PFSK-1 (cell line): ENCODE results near the gene FAM168B.

Source experiments
- FOXP2 ChIP-seq: optimal IDR thresholded peaks from 2 replicates; pipeline ENCODE3; 2011; ENCODE audit warnings: borderline replicate concordance, control low read depth, inconsistent platforms; ENCODE audit not compliant: insufficient read depth; ENCODE audit errors: extremely low read length, extremely low read depth
- POLR2AphosphoS5 ChIP-seq: IDR thresholded peaks from 2 replicates; pipeline ENCODE4 v1.6.1; 2012; ENCODE audit warnings: low read depth, mild to moderate bottlenecking, control low read depth, low read length, moderate library complexity
- REST ChIP-seq, 2 experiments: IDR thresholded peaks; 2 replicates each; pipeline versions ENCODE4 v1.6.1 to v1.8.0; 2011 to 2012; ENCODE audit warnings: low read depth in 2 of 2, low read length in 2 of 2, control low read depth in 1 of 2, inconsistent platforms in 1 of 2, mild to moderate bottlenecking in 1 of 2, moderate library complexity in 1 of 2; ENCODE audit not compliant: insufficient read depth in 1 of 2
- SIN3A ChIP-seq: IDR thresholded peaks from 2 replicates; pipeline ENCODE4 v1.6.1; 2012; ENCODE audit warnings: mild to moderate bottlenecking, low read length, moderate library complexity, borderline replicate concordance; ENCODE audit not compliant: insufficient read depth
- TAF1 ChIP-seq: IDR thresholded peaks from 2 replicates; pipeline ENCODE4 v1.6.1; 2012; ENCODE audit warnings: low read length, control low read depth, borderline replicate concordance; ENCODE audit not compliant: insufficient read depth

The FAM168B gene

DNA sequence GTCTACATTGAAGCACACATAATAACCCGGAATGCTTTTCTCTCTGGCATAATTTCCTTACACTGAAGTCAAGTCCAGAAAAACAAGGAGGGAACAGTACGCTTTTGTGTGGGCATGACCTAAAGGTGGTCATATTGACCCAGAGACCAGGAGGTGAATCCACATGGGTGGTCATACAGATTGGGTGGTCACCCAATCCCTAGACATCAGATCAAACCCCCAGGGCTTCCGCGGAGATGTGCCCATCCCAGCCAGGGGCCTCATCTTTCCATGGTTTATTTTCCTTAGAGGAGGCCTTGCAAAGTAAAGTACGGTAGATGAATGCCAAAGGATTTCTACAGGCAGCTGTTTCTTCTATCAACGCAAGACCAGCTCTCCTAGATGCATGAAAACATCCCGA is 38.8 kb downstream of the FAM168B start:
- no peak for TF ChIP-seq REST (IDR thresholded peaks at IDR 0.05; ENCODE audit: insufficient read depth in 1 of 2, low read depth in 2 of 2, low read length in 2 of 2)
- no peak for TF ChIP-seq TAF1
- no peak for TF ChIP-seq SIN3A
- TF ChIP-seq FOXP2, result no peak
- TF ChIP-seq POLR2AphosphoS5, result no peak

DNA sequence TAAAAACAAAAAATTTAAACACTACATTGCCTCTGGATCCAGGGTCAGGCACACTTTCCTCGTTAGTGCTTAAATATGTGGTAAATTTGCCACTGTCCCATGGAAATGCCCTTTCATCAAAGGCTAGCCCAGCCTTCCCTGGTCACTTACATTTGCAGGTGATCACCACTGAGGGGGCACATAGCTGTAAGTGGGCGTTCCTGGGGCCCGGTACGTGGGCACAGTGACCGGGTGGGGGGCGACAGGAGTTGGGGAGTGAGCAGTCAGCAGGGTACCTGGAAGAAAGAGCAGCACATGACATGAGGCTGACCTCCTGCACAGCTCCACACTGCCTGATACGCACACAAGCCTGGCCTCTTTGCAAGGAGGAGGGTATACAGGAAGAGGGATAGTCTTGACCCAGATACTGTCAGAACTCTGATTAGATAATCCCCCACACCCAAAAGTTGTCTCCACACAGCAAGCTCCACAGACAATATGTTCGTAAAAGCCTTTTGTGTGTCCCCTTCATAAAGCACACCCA is 40.5 kb downstream of the FAM168B start:
- no peak for TF ChIP-seq TAF1
- TF ChIP-seq FOXP2, result no peak
- TF ChIP-seq SIN3A, result no peak
- TF ChIP-seq POLR2AphosphoS5, result no peak
- TF ChIP-seq REST (IDR thresholded peaks at IDR 0.05; ENCODE audit: insufficient read depth in 1 of 2, low read depth in 2 of 2, low read length in 2 of 2), result no peak

DNA sequence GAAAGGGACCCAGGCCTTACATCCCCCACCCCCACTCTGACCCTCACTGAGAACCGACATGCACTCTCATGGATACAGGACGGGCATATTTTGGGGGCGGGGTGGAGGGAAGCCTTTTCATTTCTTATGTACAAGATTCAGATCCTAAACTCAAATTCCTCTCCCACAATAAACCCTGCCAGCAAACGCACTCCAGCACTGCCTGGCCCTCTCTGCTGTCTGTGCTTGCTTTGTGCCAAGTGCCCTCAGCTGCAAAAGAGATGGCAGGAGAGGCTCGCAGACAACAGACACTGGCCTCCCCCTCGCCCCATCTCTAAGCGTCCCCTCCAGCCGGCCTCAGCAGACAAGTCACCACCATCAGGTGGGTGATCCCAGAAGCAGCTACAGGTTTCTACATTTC is 42.4 kb downstream of the FAM168B start:
- TF ChIP-seq TAF1 (no peak), REST (IDR thresholded peaks at IDR 0.05; ENCODE audit: insufficient read depth in 1 of 2, low read depth in 2 of 2, low read length in 2 of 2) (no peak), FOXP2 (no peak), SIN3A (no peak), POLR2AphosphoS5 (no peak)

DNA sequence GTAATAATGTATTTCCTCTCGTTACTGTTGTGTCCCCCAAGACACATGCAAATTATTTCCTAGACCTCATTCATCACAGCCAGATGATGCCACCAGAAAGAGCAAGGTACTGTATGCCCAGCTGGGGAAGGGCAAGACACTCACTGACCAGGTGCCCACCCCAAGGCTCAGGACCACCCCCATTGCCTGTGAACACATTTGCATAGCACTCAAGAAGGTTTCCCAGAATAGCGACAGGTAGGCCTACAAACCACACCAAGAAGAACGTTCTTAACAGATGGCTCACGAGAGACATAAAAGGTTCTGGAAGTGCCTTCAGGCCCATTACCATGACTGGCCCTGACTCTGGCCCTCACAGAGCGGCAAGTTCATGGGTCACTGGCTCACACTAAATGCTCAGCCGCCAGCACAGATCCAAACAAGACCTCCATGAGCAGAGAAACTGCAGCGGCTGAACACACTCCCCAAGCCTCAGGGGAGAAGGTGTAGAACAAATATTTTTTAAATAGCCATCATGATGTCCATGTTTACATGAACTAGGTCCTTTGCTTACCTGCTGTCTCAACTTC is 44.0 kb downstream of the FAM168B start:
- TF ChIP-seq REST (IDR thresholded peaks at IDR 0.05; ENCODE audit: insufficient read depth in 1 of 2, low read depth in 2 of 2, low read length in 2 of 2) (no peak), POLR2AphosphoS5 (no peak), TAF1 (no peak), SIN3A (no peak), FOXP2 (no peak)
